ENCODE measurements around the gene DDB1. TPM values are rescaled to one million over a fixed set of nuclear protein-coding genes. Genes with fewer than 3 reads are reported as not detected.
A peak's percentile ranks its signal among the peaks of the same experiment; 100 is the strongest.

DDB1 gene
- total RNA-seq, 1 donor: 330 TPM

GRCh38 chr11:61332281-61332796, 566 bp downstream of the DDB1 start:
- Histone ChIP-seq H3K79me2 (ENCODE audit: insufficient read depth, low read length) (peaks cover 58% of the 10 kb centered on the region), H3K9me3 (ENCODE audit: low read depth, low read length) (no peaks in the 10 kb centered on the region), H3K27ac (ENCODE audit: low read depth, low read length) (peak overlapping the region; percentile 91), H3K36me3 (ENCODE audit: insufficient read depth, low read length) (peaks cover 25% of the 10 kb centered on the region), H2AFZ (ENCODE audit: low read length) (peak overlapping the region; percentile 90), H3K4me3 (ENCODE audit: insufficient read depth, low read length) (peak overlapping the region; percentile 91), H3K4me1 (ENCODE audit: insufficient read depth, low read length) (peaks cover 46% of the 10 kb centered on the region), H3K27me3 (ENCODE audit: insufficient read depth, low read length) (no peaks in the 10 kb centered on the region), H3K4me2 (ENCODE audit: insufficient read depth, low read length) (peak overlapping the region; percentile 98), H4K20me1 (ENCODE audit: insufficient read depth, low read length) (peaks cover 39% of the 10 kb centered on the region)
- peak; percentile 85 for DNase-seq (ENCODE audit: insufficient read length, low spot score, missing footprints)
- no peak for TF ChIP-seq CTCF (IDR thresholded peaks at IDR 0.05; ENCODE audit: extremely low read depth, low read depth, low read length)

- peaks cover 42% of the 10 kb centered on the region for H4K20me1 ChIP-seq (ENCODE audit: insufficient read depth, low read length)
- TF ChIP-seq CTCF (IDR thresholded peaks at IDR 0.05; ENCODE audit: extremely low read depth, low read depth, low read length): no peak
- H3K27me3 ChIP-seq (ENCODE audit: insufficient read depth, low read length): no peaks in the 10 kb centered on the region
- no peak overlapping the region for H2AFZ ChIP-seq (ENCODE audit: low read length)
- DNase-seq (ENCODE audit: insufficient read length, low spot score, missing footprints): peak; percentile 71
- peak overlapping the region; percentile 98 for H3K4me2 ChIP-seq (ENCODE audit: insufficient read depth, low read length)
- H3K4me3 ChIP-seq (ENCODE audit: insufficient read depth, low read length): peak overlapping the region; percentile 91
- H3K79me2 ChIP-seq (ENCODE audit: insufficient read depth, low read length): peaks cover 65% of the 10 kb centered on the region
- peaks cover 46% of the 10 kb centered on the region for H3K4me1 ChIP-seq (ENCODE audit: insufficient read depth, low read length)
- H3K27ac ChIP-seq (ENCODE audit: low read depth, low read length): peak overlapping the region; percentile 91
- H3K36me3 ChIP-seq (ENCODE audit: insufficient read depth, low read length): peaks cover 32% of the 10 kb centered on the region
- H3K9me3 ChIP-seq (ENCODE audit: low read depth, low read length): no peaks in the 10 kb centered on the region
Observed at GRCh38 chr11:61331651-61332050, 1.3 kb downstream of the DDB1 start.

GRCh38 chr11:61329871-61330270, 3.0 kb downstream of the DDB1 start:
- Histone ChIP-seq H3K27me3 (ENCODE audit: insufficient read depth, low read length) (no peaks in the 10 kb centered on the region), H3K27ac (ENCODE audit: low read depth, low read length) (no peak overlapping the region), H3K79me2 (ENCODE audit: insufficient read depth, low read length) (peaks cover 82% of the 10 kb centered on the region), H3K36me3 (ENCODE audit: insufficient read depth, low read length) (peaks cover 48% of the 10 kb centered on the region), H2AFZ (ENCODE audit: low read length) (no peak overlapping the region), H3K4me3 (ENCODE audit: insufficient read depth, low read length) (no peak overlapping the region), H3K4me1 (ENCODE audit: insufficient read depth, low read length) (peaks cover 39% of the 10 kb centered on the region), H3K9me3 (ENCODE audit: low read depth, low read length) (no peaks in the 10 kb centered on the region), H4K20me1 (ENCODE audit: insufficient read depth, low read length) (peaks cover 44% of the 10 kb centered on the region), H3K4me2 (ENCODE audit: insufficient read depth, low read length) (no peak overlapping the region)
- TF ChIP-seq CTCF (IDR thresholded peaks at IDR 0.05; ENCODE audit: extremely low read depth, low read depth, low read length): no peak
- peak; percentile 17 for DNase-seq (ENCODE audit: insufficient read length, low spot score, missing footprints)

- Histone ChIP-seq H3K36me3 (ENCODE audit: insufficient read depth, low read length) (peaks cover 62% of the 10 kb centered on the region), H3K4me1 (ENCODE audit: insufficient read depth, low read length) (peaks cover 24% of the 10 kb centered on the region), H2AFZ (ENCODE audit: low read length) (no peak overlapping the region), H4K20me1 (ENCODE audit: insufficient read depth, low read length) (peaks cover 44% of the 10 kb centered on the region), H3K9me3 (ENCODE audit: low read depth, low read length) (no peaks in the 10 kb centered on the region), H3K4me3 (ENCODE audit: insufficient read depth, low read length) (no peak overlapping the region), H3K79me2 (ENCODE audit: insufficient read depth, low read length) (peaks cover 87% of the 10 kb centered on the region), H3K27me3 (ENCODE audit: insufficient read depth, low read length) (no peaks in the 10 kb centered on the region), H3K27ac (ENCODE audit: low read depth, low read length) (peak overlapping the region; percentile 49), H3K4me2 (ENCODE audit: insufficient read depth, low read length) (no peak overlapping the region)
- TF ChIP-seq CTCF (IDR thresholded peaks at IDR 0.05; ENCODE audit: extremely low read depth, low read depth, low read length): no peak
- DNase-seq (ENCODE audit: insufficient read length, low spot score, missing footprints): no peak
Observed at GRCh38 chr11:61328351-61328750, 4.6 kb downstream of the DDB1 start.

All from osteoblast (primary cell).